Liver (tissue), 9 donors: ENCODE data around the gene ADSS2. TPM values are rescaled to one million over a fixed set of nuclear protein-coding genes. Genes with fewer than 3 reads are reported as not detected.

Experiments used
- DNase-seq: peaks from one replicate; pipeline ENCODE4 v3.0.0-alpha.2; 2017; ENCODE audit warnings: low spot score
- H3K27ac ChIP-seq, 2 donors: one replicate each; pipeline ENCODE4 v1.7.0; 2013; ENCODE audit warnings: inconsistent platforms in 2 of 2, low read length in 2 of 2, control low read depth in 1 of 2, low read depth in 1 of 2, mild to moderate bottlenecking in 1 of 2
- H3K27me3 ChIP-seq, 4 donors: one replicate each; pipeline versions ENCODE4 v1.6.1 to v1.7.0; 2013; ENCODE audit warnings: low read length in 3 of 4, inconsistent platforms in 1 of 4, mild to moderate bottlenecking in 1 of 4, moderate library complexity in 1 of 4; ENCODE audit not compliant: control insufficient read depth in 4 of 4, insufficient read depth in 4 of 4
- H3K36me3 ChIP-seq, 4 donors: one replicate each; pipeline versions ENCODE4 v1.6.1 to v1.7.0; 2013; ENCODE audit warnings: low read length in 3 of 4, mild to moderate bottlenecking in 3 of 4, low read depth in 1 of 4, moderate library complexity in 1 of 4; ENCODE audit not compliant: control insufficient read depth in 4 of 4, insufficient read depth in 3 of 4
- H3K4me1 ChIP-seq, 4 donors: one replicate each; pipeline versions ENCODE4 v1.6.1 to v1.7.0; 2013; ENCODE audit warnings: low read length in 3 of 4, mild to moderate bottlenecking in 3 of 4, moderate library complexity in 1 of 4; ENCODE audit not compliant: control insufficient read depth in 4 of 4, insufficient read depth in 4 of 4
- H3K4me3 ChIP-seq, 3 donors: one replicate each; pipeline versions ENCODE4 v1.6.1 to v1.7.0; 2013; ENCODE audit warnings: low read length in 3 of 3, control low read depth in 1 of 3, low read depth in 1 of 3, mild to moderate bottlenecking in 1 of 3
- H3K9ac ChIP-seq, 2 donors: one replicate each; pipeline ENCODE4 v1.7.0; 2013; ENCODE audit warnings: low read length in 2 of 2, mild to moderate bottlenecking in 2 of 2, moderate library complexity in 2 of 2, control low read depth in 1 of 2, low read depth in 1 of 2
- H3K9me3 ChIP-seq, 4 donors: one replicate each; pipeline versions ENCODE4 v1.6.1 to v1.7.0; 2013; ENCODE audit warnings: low read length in 3 of 4; ENCODE audit not compliant: control insufficient read depth in 4 of 4
- EGR1 ChIP-seq, 2 donors: IDR thresholded peaks; 2 replicates each; pipeline ENCODE4 v1.6.1; 2016 to 2018; ENCODE audit warnings: antibody characterized with exemption in 2 of 2, low read depth in 2 of 2
- FOXA1 ChIP-seq: IDR thresholded peaks from 2 replicates; pipeline ENCODE4 v1.6.1; 2016; ENCODE audit warnings: antibody characterized with exemption
- FOXA2 ChIP-seq: IDR thresholded peaks from 2 replicates; pipeline ENCODE4 v1.6.1; 2016; ENCODE audit warnings: antibody characterized with exemption
- GABPA ChIP-seq, 2 donors: IDR thresholded peaks in 1 of 2; conservative IDR thresholded peaks in 1 of 2; 2 replicates each; pipeline ENCODE4 v1.6.1; 2016; ENCODE audit warnings: antibody characterized with exemption in 2 of 2, mild to moderate bottlenecking in 1 of 2, moderate library complexity in 1 of 2
- HNF4A ChIP-seq, 2 donors: conservative IDR thresholded peaks; 2 replicates each; pipeline ENCODE4 v1.6.1; 2016; ENCODE audit warnings: antibody characterized with exemption in 2 of 2, mild to moderate bottlenecking in 2 of 2
- HNF4G ChIP-seq: IDR thresholded peaks from 2 replicates; pipeline ENCODE4 v1.6.1; 2016; ENCODE audit warnings: antibody characterized with exemption
- JUND ChIP-seq, 2 donors: IDR thresholded peaks; 2 replicates each; pipeline ENCODE4 v1.6.1; 2016; ENCODE audit warnings: antibody characterized with exemption in 2 of 2
- NR2F2 ChIP-seq: IDR thresholded peaks from 2 replicates; pipeline ENCODE4 v1.6.1; 2016; ENCODE audit warnings: antibody characterized with exemption
- RAD21 ChIP-seq, 2 donors: IDR thresholded peaks; 2 replicates each; pipeline ENCODE4 v1.6.1; 2016; ENCODE audit warnings: antibody characterized with exemption in 2 of 2, mild to moderate bottlenecking in 2 of 2
- RXRA ChIP-seq, 2 donors: IDR thresholded peaks; 2 replicates each; pipeline ENCODE4 v1.6.1; 2017 to 2018; ENCODE audit warnings: antibody characterized with exemption in 2 of 2, mild to moderate bottlenecking in 1 of 2
- SP1 ChIP-seq: IDR thresholded peaks from 2 replicates; pipeline ENCODE4 v1.6.1; 2018; ENCODE audit warnings: antibody characterized with exemption, mild to moderate bottlenecking
- TAF1 ChIP-seq: conservative IDR thresholded peaks from 2 replicates; pipeline ENCODE4 v1.6.1; 2016; ENCODE audit warnings: antibody characterized with exemption, mild to moderate bottlenecking
- YY1 ChIP-seq: IDR thresholded peaks from 2 replicates; pipeline ENCODE4 v1.6.1; 2016; ENCODE audit warnings: antibody characterized with exemption, mild to moderate bottlenecking
- WGBS: extraction: QIAGEN DNeasy Blood & Tissue Kit; methylation state at CpG from one replicate; pipeline ENCODE4 v1.1.7; 2013; 5-methylcytosine and 5-hydroxymethylcytosine counted together
- polyA plus RNA-seq, 2 donors: library from polyadenylated mRNA; stranded (reverse) in 1 of 2; unstranded in 1 of 2; fragments of 200-250 nt in 1 of 2; fragments of >200 nt in 1 of 2; fragmentation: Nextera tagmentation in 1 of 2; extraction: Ambion mirVana in 1 of 2; gene quantifications; one replicate each; pipeline versions ENCODE4 v1.2.1 to v1.2.3, GENCODE V29; 2013 to 2015
- total RNA-seq, 2 donors: library from RNA; depleted of rRNA; stranded (reverse); fragments of >200 nt; gene quantifications; one replicate each; pipeline ENCODE4 v1.2.3, GENCODE V29; 2014
- TF ChIP-seq, protein P1 (sequence below): IDR thresholded peaks from 2 replicates; pipeline ENCODE4 v1.6.1; 2016; ENCODE audit warnings: antibody characterized with exemption
- TF ChIP-seq, protein P2 (sequence below): IDR thresholded peaks from 2 replicates; pipeline ENCODE4 v1.6.1; 2016; ENCODE audit warnings: antibody characterized with exemption
- TF ChIP-seq, protein P3 (sequence below): IDR thresholded peaks from 2 replicates; pipeline ENCODE4 v1.6.1; 2016; ENCODE audit warnings: antibody characterized with exemption, mild to moderate bottlenecking
- donor health status: healthy.
- donor health status: healthy.
- donor health status: healthy.
- donor health status: healthy.
- donor health status: healthy.

Gene ADSS2
- total and polyA plus RNA-seq, 4 donors = 7.3 to 17.3 (median 12.6) TPM

DNA sequence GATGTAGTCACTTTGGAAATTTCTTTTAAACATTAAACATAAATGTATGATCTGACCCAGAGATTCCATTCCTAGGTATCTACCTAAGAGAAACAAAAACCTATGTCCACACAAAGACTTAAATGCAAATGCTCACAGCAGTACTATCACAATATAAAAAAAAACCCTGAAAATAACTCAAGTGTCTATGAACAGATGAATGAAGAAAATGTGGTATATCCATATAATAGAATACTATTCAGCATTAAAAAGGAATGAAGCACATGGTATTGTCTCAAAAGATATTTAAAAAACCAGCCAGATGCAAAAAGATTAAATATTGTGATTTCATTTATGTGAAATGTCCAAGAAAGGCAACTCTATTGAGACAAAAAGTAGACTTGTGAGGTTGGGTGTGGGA, 48.3 kb downstream of the ADSS2 start:
- H3K9me3 ChIP-seq = peaks cover 2 to 6% (median 5%) of the 10 kb centered on the region in 4 donors
- peaks cover 5 to 16% (median 10%) of the 10 kb centered on the region in 4 donors for H3K36me3 ChIP-seq
- no peak for DNase-seq
- H3K9ac ChIP-seq = no peak overlapping the region
- H3K4me1 ChIP-seq = no peaks in the 10 kb centered on the region
- no peak overlapping the region for H3K27ac ChIP-seq
- no peaks in the 10 kb centered on the region for H3K27me3 ChIP-seq
- H3K4me3 ChIP-seq = no peak overlapping the region
- no peak for TF ChIP-seq NR2F2
- TF ChIP-seq, protein P1, sequence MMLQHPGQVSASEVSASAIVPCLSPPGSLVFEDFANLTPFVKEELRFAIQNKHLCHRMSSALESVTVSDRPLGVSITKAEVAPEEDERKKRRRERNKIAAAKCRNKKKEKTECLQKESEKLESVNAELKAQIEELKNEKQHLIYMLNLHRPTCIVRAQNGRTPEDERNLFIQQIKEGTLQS = no peak
- TF ChIP-seq SP1 = no peak
- TF ChIP-seq RAD21 (IDR thresholded peaks at IDR 0.05) = no peak
- TF ChIP-seq FOXA2 = no peak
- no peak for TF ChIP-seq JUND (IDR thresholded peaks at IDR 0.05)
- TF ChIP-seq, protein P2, sequence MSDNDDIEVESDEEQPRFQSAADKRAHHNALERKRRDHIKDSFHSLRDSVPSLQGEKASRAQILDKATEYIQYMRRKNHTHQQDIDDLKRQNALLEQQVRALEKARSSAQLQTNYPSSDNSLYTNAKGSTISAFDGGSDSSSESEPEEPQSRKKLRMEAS = no peak
- no peak for TF ChIP-seq TAF1
- TF ChIP-seq FOXA1 = no peak
- TF ChIP-seq YY1 = no peak
- TF ChIP-seq HNF4A (conservative IDR thresholded peaks at IDR 0.05) = no peak
- TF ChIP-seq EGR1 (IDR thresholded peaks at IDR 0.05; ENCODE audit: low read depth in 2 of 2) = no peak
- no peak for TF ChIP-seq RXRA (IDR thresholded peaks at IDR 0.05)

DNA sequence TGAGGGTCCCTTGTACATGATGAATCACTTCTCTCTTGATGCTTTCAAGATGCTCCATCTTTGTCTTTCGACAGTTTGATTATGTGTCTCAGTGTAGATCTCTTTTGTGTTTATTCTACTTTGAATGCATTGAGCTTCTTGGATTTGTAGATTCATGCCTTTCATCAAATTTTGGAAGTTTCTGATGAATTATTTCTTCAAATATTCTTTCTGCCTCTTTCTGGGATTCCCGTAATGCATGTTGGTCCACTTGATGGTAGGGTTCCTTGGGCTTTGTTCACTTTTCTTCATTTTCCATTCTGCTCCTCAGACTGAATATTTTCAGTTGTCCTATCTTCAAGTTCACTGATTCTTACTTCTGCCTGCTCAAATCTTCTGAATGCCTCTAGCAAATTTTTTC, 50.7 kb downstream of the ADSS2 start:
- WGBS = 96% methylated on average over 2 of the region's 2 CpGs
- no peak overlapping the region for H3K9ac ChIP-seq
- H3K9me3 ChIP-seq = peaks cover 2 to 6% (median 5%) of the 10 kb centered on the region in 4 donors
- H3K27me3 ChIP-seq = no peaks in the 10 kb centered on the region
- no peak overlapping the region for H3K27ac ChIP-seq
- H3K4me1 ChIP-seq = no peaks in the 10 kb centered on the region
- no peak overlapping the region for H3K4me3 ChIP-seq
- H3K36me3 ChIP-seq = peaks cover 2 to 16% (median 9%) of the 10 kb centered on the region in 4 donors
- TF ChIP-seq YY1 (no peak), FOXA1 (no peak), NR2F2 (no peak), TAF1 (no peak), HNF4A (conservative IDR thresholded peaks at IDR 0.05) (no peak), EGR1 (IDR thresholded peaks at IDR 0.05; ENCODE audit: low read depth in 2 of 2) (no peak), HNF4G (no peak), JUND (IDR thresholded peaks at IDR 0.05) (no peak), FOXA2 (no peak), SP1 (no peak), RXRA (IDR thresholded peaks at IDR 0.05) (no peak), RAD21 (IDR thresholded peaks at IDR 0.05) (no peak)
- TF ChIP-seq, protein P3, sequence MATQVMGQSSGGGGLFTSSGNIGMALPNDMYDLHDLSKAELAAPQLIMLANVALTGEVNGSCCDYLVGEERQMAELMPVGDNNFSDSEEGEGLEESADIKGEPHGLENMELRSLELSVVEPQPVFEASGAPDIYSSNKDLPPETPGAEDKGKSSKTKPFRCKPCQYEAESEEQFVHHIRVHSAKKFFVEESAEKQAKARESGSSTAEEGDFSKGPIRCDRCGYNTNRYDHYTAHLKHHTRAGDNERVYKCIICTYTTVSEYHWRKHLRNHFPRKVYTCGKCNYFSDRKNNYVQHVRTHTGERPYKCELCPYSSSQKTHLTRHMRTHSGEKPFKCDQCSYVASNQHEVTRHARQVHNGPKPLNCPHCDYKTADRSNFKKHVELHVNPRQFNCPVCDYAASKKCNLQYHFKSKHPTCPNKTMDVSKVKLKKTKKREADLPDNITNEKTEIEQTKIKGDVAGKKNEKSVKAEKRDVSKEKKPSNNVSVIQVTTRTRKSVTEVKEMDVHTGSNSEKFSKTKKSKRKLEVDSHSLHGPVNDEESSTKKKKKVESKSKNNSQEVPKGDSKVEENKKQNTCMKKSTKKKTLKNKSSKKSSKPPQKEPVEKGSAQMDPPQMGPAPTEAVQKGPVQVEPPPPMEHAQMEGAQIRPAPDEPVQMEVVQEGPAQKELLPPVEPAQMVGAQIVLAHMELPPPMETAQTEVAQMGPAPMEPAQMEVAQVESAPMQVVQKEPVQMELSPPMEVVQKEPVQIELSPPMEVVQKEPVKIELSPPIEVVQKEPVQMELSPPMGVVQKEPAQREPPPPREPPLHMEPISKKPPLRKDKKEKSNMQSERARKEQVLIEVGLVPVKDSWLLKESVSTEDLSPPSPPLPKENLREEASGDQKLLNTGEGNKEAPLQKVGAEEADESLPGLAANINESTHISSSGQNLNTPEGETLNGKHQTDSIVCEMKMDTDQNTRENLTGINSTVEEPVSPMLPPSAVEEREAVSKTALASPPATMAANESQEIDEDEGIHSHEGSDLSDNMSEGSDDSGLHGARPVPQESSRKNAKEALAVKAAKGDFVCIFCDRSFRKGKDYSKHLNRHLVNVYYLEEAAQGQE = no peak
- DNase-seq = no peak

DNA sequence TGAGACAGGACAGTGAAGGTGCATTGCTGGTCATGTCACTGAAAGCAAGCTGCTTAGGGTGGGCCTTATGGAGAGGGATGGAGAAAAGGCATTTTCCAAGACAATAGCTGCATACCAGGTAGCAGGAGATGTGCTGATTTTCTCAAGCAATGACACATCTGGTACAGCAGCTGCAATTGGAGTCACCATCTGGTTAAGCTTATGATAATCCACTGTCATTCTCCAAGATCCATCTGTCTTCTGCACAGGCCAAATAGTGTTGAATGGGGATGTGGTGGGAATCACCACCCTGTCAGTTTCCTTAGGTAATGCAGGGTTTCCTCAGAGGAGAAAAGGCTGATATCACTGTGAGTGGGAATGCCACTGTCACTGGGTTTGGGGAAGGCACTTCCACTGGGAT, 54.6 kb downstream of the ADSS2 start:
- TF ChIP-seq EGR1 (IDR thresholded peaks at IDR 0.05; ENCODE audit: low read depth in 2 of 2) (no peak), NR2F2 (no peak), HNF4G (no peak), HNF4A (conservative IDR thresholded peaks at IDR 0.05) (no peak), GABPA (IDR thresholded peaks at IDR 0.05 in 1 of 2, conservative IDR thresholded peaks at IDR 0.05 in 1 of 2) (no peak), YY1 (no peak), TAF1 (no peak)
- TF ChIP-seq, protein P2 = no peak
- TF ChIP-seq, protein P3 = no peak
- Histone ChIP-seq H3K4me1 (no peaks in the 10 kb centered on the region), H3K4me3 (no peak overlapping the region), H3K27ac (no peak overlapping the region), H3K27me3 (no peaks in the 10 kb centered on the region), H3K9ac (no peak overlapping the region), H3K9me3 (peaks cover 2 to 6% (median 5%) of the 10 kb centered on the region in 4 donors), H3K36me3 (peaks cover 0 to 7% (median 4%) of the 10 kb centered on the region in 4 donors)
- no peak for DNase-seq
